GM18507 (cell line): Measurements from ENCODE around the gene HUNK.

Experiments used
- DNase-seq: peaks from one replicate; pipeline ENCODE4 v3.0.0; 2011; ENCODE audit warnings: low read depth; ENCODE audit not compliant: insufficient read length; ENCODE audit errors: extremely low spot score
- FAIRE-seq: peaks from 2 replicates; lab custom pipeline; 2011; peaks lifted over from hg19 to GRCh38; lab: Jason Lieb, UNC

HUNK gene

GRCh38 chr21:31913182-31913608, 40.4 kb downstream of the HUNK start:
- DNase-seq = no peak
- no peak for FAIRE-seq

GRCh38 chr21:31914472-31914871, 41.7 kb downstream of the HUNK start:
- no peak for FAIRE-seq

GRCh38 chr21:31915566-31915965, 42.7 kb downstream of the HUNK start:
- FAIRE-seq (no peak), DNase-seq (no peak)

More at GRCh38 chr21:31914472-31914871, 41.7 kb downstream of the HUNK start:
- no peak for DNase-seq

- FAIRE-seq (no peak), DNase-seq (no peak)
These were observed 44.3 kb downstream of the HUNK start for GRCh38 chr21:31917108-31917507.

GRCh38 chr21:31918250-31918775, 45.5 kb downstream of the HUNK start:
- no peak for FAIRE-seq
- DNase-seq = no peak

GRCh38 chr21:31920275-31920674, 47.5 kb downstream of the HUNK start:
- DNase-seq (no peak), FAIRE-seq (no peak)

GRCh38 chr21:31921079-31921478, 48.3 kb downstream of the HUNK start:
- no peak for FAIRE-seq
- DNase-seq = no peak

- FAIRE-seq = no peak
- DNase-seq = no peak
These were observed 50.1 kb downstream of the HUNK start for GRCh38 chr21:31922881-31923280.

- DNase-seq (no peak), FAIRE-seq (no peak)
These were observed 50.9 kb downstream of the HUNK start for GRCh38 chr21:31923756-31924155.

- DNase-seq (no peak), FAIRE-seq (no peak)
These were observed 51.7 kb downstream of the HUNK start for GRCh38 chr21:31924548-31924947.

- DNase-seq (no peak), FAIRE-seq (no peak)
These were observed 53.7 kb downstream of the HUNK start for GRCh38 chr21:31926498-31926897.

GRCh38 chr21:31927689-31928353, 55.0 kb downstream of the HUNK start:
- DNase-seq = no peak
- no peak for FAIRE-seq

- DNase-seq (no peak), FAIRE-seq (no peak)
These were observed 55.8 kb downstream of the HUNK start for GRCh38 chr21:31928656-31929055.

- DNase-seq (no peak), FAIRE-seq (no peak)
These were observed 56.7 kb downstream of the HUNK start for GRCh38 chr21:31929548-31929947.

GRCh38 chr21:31930001-31930400, 57.2 kb downstream of the HUNK start:
- FAIRE-seq = no peak

GRCh38 chr21:31931644-31932469, 59.0 kb downstream of the HUNK start:
- no peak for FAIRE-seq
- no peak for DNase-seq

More at GRCh38 chr21:31930001-31930400, 57.2 kb downstream of the HUNK start:
- DNase-seq = no peak

GRCh38 chr21:31932470-31932764, 59.6 kb downstream of the HUNK start:
- FAIRE-seq = no peak
- no peak for DNase-seq

GRCh38 chr21:31937303-31937702, 64.5 kb downstream of the HUNK start:
- FAIRE-seq (no peak), DNase-seq (no peak)

- FAIRE-seq (no peak), DNase-seq (no peak)
These were observed 65.8 kb downstream of the HUNK start for GRCh38 chr21:31938330-31939301.

- FAIRE-seq (no peak), DNase-seq (no peak)
These were observed 68.9 kb downstream of the HUNK start for GRCh38 chr21:31941694-31942093.
